RWPE1 (cell line): ENCODE data around the gene GSE1.

Source experiments
- CTCF ChIA-PET: fragments of 350-600 bp; sonication (Branson Sonifier 250); formaldehyde crosslinking; extraction: SDS; loops from one replicate; lab custom pipeline; 2021; lab: Yijun Ruan, JAX
- POLR2A ChIA-PET: fragments of 400-600 bp; formaldehyde crosslinking; extraction: SDS; loops from one replicate; lab custom pipeline; 2020; ENCODE audit warnings: antibody characterized with exemption; ENCODE audit not compliant: low non-redundant PET; lab: Yijun Ruan, JAX
- DNase-seq: peaks from one replicate; pipeline ENCODE4 v3.0.0; 2012; ENCODE audit warnings: low spot score
- H3K27ac ChIP-seq: fragments of 450-650 bp; 2 replicates; pipeline ENCODE4 v1.5.1; 2017
- TF ChIP-seq, protein P1 (sequence below): fragments of 450-650 bp; conservative IDR thresholded peaks from 2 replicates; pipeline ENCODE4 v1.5.1; 2017; ENCODE audit warnings: low read depth, mild to moderate bottlenecking

GSE1 gene

GRCh38 chr16:85633438-85633743, 20.3 kb downstream of the GSE1 start:
- ChIA-PET CTCF (no interaction called here), POLR2A (no interaction called here)

GRCh38 chr16:85633888-85634287, 20.8 kb downstream of the GSE1 start:
- ChIA-PET POLR2A (interaction anchor here (1.1 kb wide), 1 partner anchor 19 kb away, joined by 3 read pairs; no protein-coding TSS in a partner anchor), CTCF (no interaction called here)
- peak overlapping the region; percentile 88 for H3K27ac ChIP-seq
- TF ChIP-seq, protein P1, sequence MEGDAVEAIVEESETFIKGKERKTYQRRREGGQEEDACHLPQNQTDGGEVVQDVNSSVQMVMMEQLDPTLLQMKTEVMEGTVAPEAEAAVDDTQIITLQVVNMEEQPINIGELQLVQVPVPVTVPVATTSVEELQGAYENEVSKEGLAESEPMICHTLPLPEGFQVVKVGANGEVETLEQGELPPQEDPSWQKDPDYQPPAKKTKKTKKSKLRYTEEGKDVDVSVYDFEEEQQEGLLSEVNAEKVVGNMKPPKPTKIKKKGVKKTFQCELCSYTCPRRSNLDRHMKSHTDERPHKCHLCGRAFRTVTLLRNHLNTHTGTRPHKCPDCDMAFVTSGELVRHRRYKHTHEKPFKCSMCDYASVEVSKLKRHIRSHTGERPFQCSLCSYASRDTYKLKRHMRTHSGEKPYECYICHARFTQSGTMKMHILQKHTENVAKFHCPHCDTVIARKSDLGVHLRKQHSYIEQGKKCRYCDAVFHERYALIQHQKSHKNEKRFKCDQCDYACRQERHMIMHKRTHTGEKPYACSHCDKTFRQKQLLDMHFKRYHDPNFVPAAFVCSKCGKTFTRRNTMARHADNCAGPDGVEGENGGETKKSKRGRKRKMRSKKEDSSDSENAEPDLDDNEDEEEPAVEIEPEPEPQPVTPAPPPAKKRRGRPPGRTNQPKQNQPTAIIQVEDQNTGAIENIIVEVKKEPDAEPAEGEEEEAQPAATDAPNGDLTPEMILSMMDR: no peak
- no peak for DNase-seq

More at GRCh38 chr16:85633438-85633743, 20.3 kb downstream of the GSE1 start:
- no peak for DNase-seq
- no peak overlapping the region for H3K27ac ChIP-seq
- TF ChIP-seq, protein P1: no peak

- CTCF ChIA-PET: interaction anchor here (0.6 to 2.5 kb wide), 8 partner anchors 13 to 404 kb away, joined by 3 to 17 read pairs (median 4); no protein-coding TSS in a partner anchor
- TF ChIP-seq, protein P1: 0 out of 2 replicates have a peak, but pooled peaks have one; percentile 13
- H3K27ac ChIP-seq: peak overlapping the region; percentile 88
- POLR2A ChIA-PET: interaction anchor here (1.1 kb wide), 1 partner anchor 20 kb away, joined by 3 read pairs; no protein-coding TSS in a partner anchor
- DNase-seq: no peak
Observed at GRCh38 chr16:85634747-85635544, 21.8 kb downstream of the GSE1 start.

DNA sequence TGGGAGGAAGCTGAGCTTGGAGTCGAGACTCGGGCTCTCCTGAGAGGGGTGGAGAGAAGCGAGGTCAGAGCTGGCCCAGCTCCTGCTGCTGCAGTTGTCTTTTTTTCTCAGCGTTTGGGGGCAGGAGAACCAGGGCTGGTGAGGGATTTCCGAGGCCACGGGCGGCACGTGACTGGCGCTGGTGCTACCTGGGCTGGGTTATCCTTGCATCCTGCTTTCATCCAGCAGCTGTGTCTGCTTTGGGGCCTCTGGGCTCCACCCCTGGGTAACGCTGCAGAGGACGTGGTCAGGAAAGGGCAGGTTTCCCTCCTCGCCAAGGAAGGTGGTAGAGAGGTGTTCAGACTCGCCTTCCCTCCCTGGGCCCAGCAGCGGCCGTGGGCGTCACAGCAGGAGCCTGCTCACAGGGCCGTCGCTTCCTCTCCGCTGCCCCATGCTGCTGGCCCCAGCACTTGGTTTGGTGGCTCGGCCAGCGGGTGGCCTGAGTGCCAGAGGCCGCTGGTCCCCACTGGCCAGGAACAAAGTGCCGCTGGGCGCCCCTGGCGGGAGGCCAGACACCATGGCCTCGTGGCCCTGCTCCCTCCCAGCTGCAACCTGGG, 22.5 kb downstream of the GSE1 start:
- TF ChIP-seq, protein P1: no peak
- POLR2A ChIA-PET: no interaction called here
- DNase-seq: peak; percentile 83
- CTCF ChIA-PET: interaction anchor here (0.5 to 2.5 kb wide), 8 partner anchors 12 to 405 kb away, joined by 3 to 17 read pairs (median 4); no protein-coding TSS in a partner anchor
- H3K27ac ChIP-seq: peak overlapping the region; percentile 88

GRCh38 chr16:85636234-85636812, 23.2 kb downstream of the GSE1 start:
- POLR2A ChIA-PET: no interaction called here
- TF ChIP-seq, protein P1: no peak
- DNase-seq: no peak
- CTCF ChIA-PET: interaction anchor here (0.5 to 2.5 kb wide), 3 partner anchors 17 to 266 kb away, joined by 3 to 17 read pairs (median 3); no protein-coding TSS in a partner anchor
- peak overlapping the region; percentile 88 for H3K27ac ChIP-seq
